ENCODE results near the gene DYNLL2. TPM values are rescaled to one million over a fixed set of nuclear protein-coding genes. Genes with fewer than 3 reads are reported as not detected.

Gene DYNLL2
- total and polyA plus RNA-seq, 9 of the 15 experiments (the other 6 are each of a cell fraction or from before 2014, with no cell fraction given), result 1.8 to 24.5 (median 13.0) TPM

- TF ChIP-seq ZBTB40 (IDR thresholded peaks at IDR 0.05) (peak; percentile 88), ZBTB40 (CRISPR knock-in tag; IDR thresholded peaks at IDR 0.05) (no peak), DPF2 (IDR thresholded peaks at IDR 0.05) (peak; percentile 65), ZNF408 (CRISPR knock-in tag; IDR thresholded peaks at IDR 0.05; ENCODE audit: low read depth) (no peak), NCOA6 (IDR thresholded peaks at IDR 0.05) (no peak), PYGO2 (tag; IDR thresholded peaks at IDR 0.05) (no peak), PTBP1 (IDR thresholded peaks at IDR 0.05; ENCODE audit: low read depth, low read length) (no peak), CBX5 (IDR thresholded peaks at IDR 0.05; ENCODE audit: borderline replicate concordance, low read depth) (no peak), HNRNPL (IDR thresholded peaks at IDR 0.05; ENCODE audit: low read depth, low read length) (no peak), SMC3 (conservative IDR thresholded peaks at IDR 0.05; ENCODE audit: insufficient read depth, low read depth, low read length) (no peak), ELF4 (CRISPR knock-in tag; IDR thresholded peaks at IDR 0.05) (no peak), ZNF668 (CRISPR knock-in tag; IDR thresholded peaks at IDR 0.05) (no peak), MTA2 (IDR thresholded peaks at IDR 0.05; ENCODE audit: low read depth) (no peak), ZNF77 (CRISPR knock-in tag; IDR thresholded peaks at IDR 0.05) (no peak), HMGN3 (IDR thresholded peaks at IDR 0.05; ENCODE audit: borderline replicate concordance, extremely low read depth, insufficient read length, low read depth, low read length) (no peak), HNRNPH1 (optimal IDR thresholded peaks at IDR 0.05; ENCODE audit: low read depth, low read length) (no peak), CTCF (IDR thresholded peaks at IDR 0.05 in 2 of 3, conservative IDR thresholded peaks at IDR 0.05 in 1 of 3; ENCODE audit: insufficient read depth in 2 of 3, low read depth in 1 of 3, low read length in 3 of 3) (no peak), MXI1 (IDR thresholded peaks at IDR 0.05; ENCODE audit: low read depth, low read length) (no peak), SAP30 (IDR thresholded peaks at IDR 0.05; ENCODE audit: borderline replicate concordance, insufficient read depth, low read depth, low read length, poor library complexity, severe bottlenecking) (no peak)
Measured at GRCh38 chr17:58072862-58073261, 10.4 kb upstream of the DYNLL2 start (continued).
